GM19438 (cell line): ENCODE results near the gene DVL1.

Experiments used
- ATAC-seq: cut with Tn5 transposase; IDR thresholded peaks from one replicate; pipeline ENCODE4 v1.9.1; 2021; ENCODE audit warnings: low read depth; ENCODE audit not compliant: unreplicated experiment

Gene DVL1

GRCh38 chr1:1357871-1358432, 8.7 kb upstream of the DVL1 start:
- ATAC-seq: no peak

GRCh38 chr1:1356796-1357401, 7.7 kb upstream of the DVL1 start:
- ATAC-seq: no peak

- ATAC-seq: no peak
These were observed 7.1 kb upstream of the DVL1 start for GRCh38 chr1:1356166-1356795.

- no peak for ATAC-seq
These were observed 6.2 kb upstream of the DVL1 start for GRCh38 chr1:1355416-1355815.

GRCh38 chr1:1354271-1355247, 5.3 kb upstream of the DVL1 start:
- no peak for ATAC-seq

GRCh38 chr1:1353389-1354151, 4.4 kb upstream of the DVL1 start:
- no peak for ATAC-seq

- ATAC-seq: no peak
These were observed 3.7 kb upstream of the DVL1 start for GRCh38 chr1:1352786-1353388.

GRCh38 chr1:1351511-1352427, 2.6 kb upstream of the DVL1 start:
- no peak for ATAC-seq

GRCh38 chr1:1348420-1349255, 580 bp downstream of the DVL1 start:
- ATAC-seq: no peak

- no peak for ATAC-seq
These were observed 1.4 kb downstream of the DVL1 start for GRCh38 chr1:1347663-1348419.

GRCh38 chr1:1347026-1347595, 2.1 kb downstream of the DVL1 start:
- no peak for ATAC-seq

GRCh38 chr1:1346501-1346890, 2.7 kb downstream of the DVL1 start:
- ATAC-seq: no peak

GRCh38 chr1:1345860-1346500, 3.2 kb downstream of the DVL1 start:
- no peak for ATAC-seq

GRCh38 chr1:1345384-1345783, 3.8 kb downstream of the DVL1 start:
- ATAC-seq: no peak

GRCh38 chr1:1344655-1345361, 4.4 kb downstream of the DVL1 start:
- ATAC-seq: no peak

GRCh38 chr1:1343811-1344421, 5.3 kb downstream of the DVL1 start:
- no peak for ATAC-seq
